DMS 273 (cell line): ENCODE results near the gene KHDC3L.
A peak's percentile ranks its signal among the peaks of the same experiment; 100 is the strongest.
"Not testable (repeated sequence)": the region's sequence is repeated elsewhere in the genome, so short reads cannot be mapped to it uniquely, and the experiment has no call there.

Source experiments
- DNase-seq: peaks from one replicate; lab custom pipeline; 2025; ENCODE audit not compliant: unreplicated experiment; lab: John Stamatoyannopoulos, UW

KHDC3L gene

GRCh38 chr6:73369157-73369556 lies 6.7 kb downstream of the KHDC3L start:
- DNase-seq: no peak

- no peak for DNase-seq
Observed at GRCh38 chr6:73369563-73369962, 7.1 kb downstream of the KHDC3L start, which contains the start of gene OOEP. Gene OOEP (minus strand): TSS chr6:73369897. CDS start chr6:73369792, 105 bp downstream.

- no peak for DNase-seq
Observed at GRCh38 chr6:73371984-73372383, 9.5 kb downstream of the KHDC3L start.

- DNase-seq: no peak
Observed at GRCh38 chr6:73372516-73372915, 10.1 kb downstream of the KHDC3L start.

- no peak for DNase-seq
Observed at GRCh38 chr6:73375216-73375615, 12.8 kb downstream of the KHDC3L start.

- DNase-seq: no peak
Observed at GRCh38 chr6:73377225-73377624, 14.8 kb downstream of the KHDC3L start.

GRCh38 chr6:73381531-73381930 lies 19.1 kb downstream of the KHDC3L start:
- DNase-seq: not testable (repeated sequence)

GRCh38 chr6:73382462-73383113 lies 20.1 kb downstream of the KHDC3L start:
- no peak for DNase-seq

GRCh38 chr6:73388433-73388799 lies 26.0 kb downstream of the KHDC3L start:
- DNase-seq: no peak

- DNase-seq: peak; percentile 87
Observed at GRCh38 chr6:73388800-73389512, 26.5 kb downstream of the KHDC3L start.

GRCh38 chr6:73389854-73390253 lies 27.4 kb downstream of the KHDC3L start:
- no peak for DNase-seq

GRCh38 chr6:73391675-73392074 lies 29.2 kb downstream of the KHDC3L start:
- no peak for DNase-seq

- DNase-seq: not testable (repeated sequence)
Observed at GRCh38 chr6:73392188-73392587, 29.7 kb downstream of the KHDC3L start.

GRCh38 chr6:73393278-73393677 lies 30.8 kb downstream of the KHDC3L start:
- no peak for DNase-seq

- DNase-seq: no peak
Observed at GRCh38 chr6:73394577-73395354, 32.3 kb downstream of the KHDC3L start, which contains the start of gene DDX43. Gene DDX43 (plus strand): TSS chr6:73394828. CDS start chr6:73394906, 78 bp downstream.

- no peak for DNase-seq
Observed at GRCh38 chr6:73395875-73396274, 33.4 kb downstream of the KHDC3L start.

- no peak for DNase-seq
Observed at GRCh38 chr6:73400656-73401055, 38.2 kb downstream of the KHDC3L start.

- DNase-seq: no peak
Observed at GRCh38 chr6:73409395-73409794, 46.9 kb downstream of the KHDC3L start.

GRCh38 chr6:73413102-73413501 lies 50.6 kb downstream of the KHDC3L start:
- no peak for DNase-seq
